Transverse colon (tissue), 3 donors: Measurements from ENCODE around the gene CACNA1B.

Experiments
- CTCF ChIP-seq, 5 experiments: fragments of 200-600 bp in 3 of 5; fragments of 450-650 bp in 2 of 5; sonication (generic) in 3 of 5; IDR thresholded peaks; 1 replicate in 2 of 5; 2 replicates in 3 of 5; pipeline ENCODE4 v1.5.1; 2016 to 2017; ENCODE audit warnings: antibody characterized with exemption in 5 of 5, inconsistent platforms in 3 of 5, mild to moderate bottlenecking in 2 of 5, moderate library complexity in 1 of 5
- EP300 ChIP-seq: sonication (generic); formaldehyde crosslinking; IDR thresholded peaks from one replicate; pipeline ENCODE4 v1.6.1; 2017; ENCODE audit warnings: antibody characterized with exemption, low read depth
- POLR2A ChIP-seq: fragments of 450-650 bp; IDR thresholded peaks from one replicate; pipeline ENCODE4 v1.6.1; 2016; ENCODE audit warnings: antibody characterized with exemption, mild to moderate bottlenecking, moderate library complexity

GRCh38 chr9:137971477-137972138 is 94.0 kb downstream of the CACNA1B start:
- TF ChIP-seq EP300: no peak
- no peak for TF ChIP-seq POLR2A
- TF ChIP-seq CTCF (IDR thresholded peaks at IDR 0.05): no peak
